PC-9 (cell line): ENCODE data around the gene ADAP1.

Experiments used
- CTCF ChIP-seq: fragments of 200-600 bp; sonication (generic); conservative IDR thresholded peaks from 2 replicates; pipeline ENCODE4 v1.6.1; 2017; ENCODE audit warnings: mixed run types, antibody characterized with exemption, mild to moderate bottlenecking, moderate library complexity
- EZH2 ChIP-seq: fragments of 200-600 bp; sonication (generic); IDR thresholded peaks from 2 replicates; pipeline ENCODE4 v1.8.0; 2017; ENCODE audit warnings: antibody characterized with exemption, low read depth

GRCh38 chr7:906776-907157 lies 47.7 kb downstream of the ADAP1 start:
- TF ChIP-seq EZH2 = no peak
- TF ChIP-seq CTCF = no peak
